GM12878 (cell line): Measurements from ENCODE around the gene CCDC97.

Source experiments
- ATF7 ChIP-seq: fragments of 450-650 bp; IDR thresholded peaks from 2 replicates; pipeline ENCODE4 v1.6.1; 2016; ENCODE audit warnings: low read depth, mild to moderate bottlenecking
- CTCF ChIP-seq, 3 experiments: IDR thresholded peaks in 2 of 3; conservative IDR thresholded peaks in 1 of 3; 2 replicates each; pipeline ENCODE4 v1.5.1; 2011; ENCODE audit warnings: low read depth in 3 of 3, low read length in 3 of 3, mild to moderate bottlenecking in 3 of 3, control low read depth in 2 of 3, moderate library complexity in 2 of 3, inconsistent platforms in 1 of 3, mixed read lengths in 1 of 3; ENCODE audit not compliant: control insufficient read depth in 2 of 3, insufficient read depth in 1 of 3; ENCODE audit errors: extremely low read depth in 1 of 3
- EP300 ChIP-seq, 2 experiments: fragments of 150-350 bp in 1 of 2; IDR thresholded peaks; 2 replicates each; pipeline ENCODE4 v1.6.1; 2011 to 2012; ENCODE audit warnings: low read depth in 2 of 2, low read length in 2 of 2, borderline replicate concordance in 1 of 2, improper control_type of control experiment in 1 of 2, inconsistent platforms in 1 of 2; ENCODE audit not compliant: control insufficient read depth in 1 of 2
- MYB ChIP-seq: fragments of 150-350 bp; IDR thresholded peaks from 2 replicates; pipeline ENCODE4 v1.6.1; 2014; ENCODE audit warnings: mild to moderate bottlenecking, low read depth, low read length, borderline replicate concordance
- POLR2AphosphoS5 ChIP-seq: IDR thresholded peaks from 2 replicates; pipeline ENCODE4 v1.6.1; 2011; ENCODE audit warnings: mild to moderate bottlenecking, low read length, inconsistent platforms
- RBBP5 ChIP-seq: fragments of 200-600 bp; sonication (generic); conservative IDR thresholded peaks from 2 replicates; pipeline ENCODE4 v1.6.1; 2016
- REST ChIP-seq: IDR thresholded peaks from 2 replicates; pipeline ENCODE4 v1.6.1; 2012; ENCODE audit warnings: mild to moderate bottlenecking, low read depth, low read length
- STAT1 ChIP-seq: fragments of 450-650 bp; conservative IDR thresholded peaks from 2 replicates; pipeline ENCODE4 v1.6.1; 2014; ENCODE audit warnings: antibody characterized with exemption, mild to moderate bottlenecking
- ZZZ3 ChIP-seq: IDR thresholded peaks from 2 replicates; pipeline ENCODE4 v1.6.1; 2011; ENCODE audit warnings: low read depth; ENCODE audit not compliant: control insufficient read depth, insufficient read length

DNA sequence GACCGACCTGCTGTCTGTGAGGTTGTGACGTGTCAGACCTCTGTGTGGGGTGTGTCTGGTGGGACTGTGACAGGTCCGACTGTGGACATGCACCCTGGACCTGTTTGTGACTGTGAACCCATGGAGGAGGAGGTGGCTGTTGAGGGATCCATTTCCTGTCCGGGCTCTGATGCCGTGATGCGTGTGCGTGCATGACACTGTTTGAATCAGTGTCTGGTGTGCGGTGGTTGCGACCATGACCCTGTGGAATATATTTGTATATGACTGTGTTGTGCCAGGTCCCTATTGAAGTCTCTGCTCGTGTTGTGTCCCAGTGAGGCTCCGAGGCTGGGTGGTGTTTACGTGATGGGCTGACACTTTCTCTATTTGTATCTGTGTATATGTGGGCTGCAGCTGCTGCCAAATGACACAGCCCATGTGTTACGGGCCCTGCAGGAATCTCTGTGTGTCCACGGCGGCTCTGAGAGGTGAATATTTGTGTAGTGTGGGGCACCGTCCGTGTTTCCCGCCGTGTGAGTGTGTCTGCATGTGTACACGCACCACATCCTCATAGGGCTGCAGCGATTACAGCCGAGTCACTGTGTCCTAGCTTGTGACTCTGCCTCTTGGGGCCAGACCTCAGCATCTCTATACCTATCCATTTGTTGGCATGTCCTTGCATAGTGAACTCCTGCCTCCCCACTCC is 18.3 kb downstream of the CCDC97 start:
- TF ChIP-seq CTCF (IDR thresholded peaks at IDR 0.05 in 2 of 3, conservative IDR thresholded peaks at IDR 0.05 in 1 of 3; ENCODE audit: control insufficient read depth in 2 of 3, extremely low read depth in 1 of 3, insufficient read depth in 1 of 3, low read depth in 3 of 3, low read length in 3 of 3) (no peak), POLR2AphosphoS5 (peak; percentile 69; the same call in 1 of the 2 replicates), MYB (no peak), STAT1 (no peak), RBBP5 (no peak), ATF7 (no peak), EP300 (IDR thresholded peaks at IDR 0.05; ENCODE audit: borderline replicate concordance in 1 of 2, control insufficient read depth in 1 of 2, low read depth in 2 of 2, low read length in 2 of 2) (no peak), ZZZ3 (no peak), REST (no peak)
